Gastrocnemius medialis (tissue), 4 donors: Measurements from ENCODE around the gene CACTIN.

Experiments used
- POLR2A ChIP-seq, 2 donors: fragments of 450-650 bp; IDR thresholded peaks; one replicate each; pipeline ENCODE4 v1.6.1; 2017; ENCODE audit warnings: antibody characterized with exemption in 2 of 2, mild to moderate bottlenecking in 2 of 2, moderate library complexity in 2 of 2
- TF ChIP-seq, protein P1 (sequence below), 5 experiments: fragments of 450-650 bp in 3 of 5; fragments of 200-600 bp in 2 of 5; sonication (generic) in 2 of 5; IDR thresholded peaks in 4 of 5; conservative IDR thresholded peaks in 1 of 5; 1 replicate in 4 of 5; 2 replicates in 1 of 5; pipeline ENCODE4 v1.5.1; 2016 to 2019; ENCODE audit warnings: antibody characterized with exemption in 5 of 5, mild to moderate bottlenecking in 3 of 5, moderate library complexity in 3 of 5

DNA sequence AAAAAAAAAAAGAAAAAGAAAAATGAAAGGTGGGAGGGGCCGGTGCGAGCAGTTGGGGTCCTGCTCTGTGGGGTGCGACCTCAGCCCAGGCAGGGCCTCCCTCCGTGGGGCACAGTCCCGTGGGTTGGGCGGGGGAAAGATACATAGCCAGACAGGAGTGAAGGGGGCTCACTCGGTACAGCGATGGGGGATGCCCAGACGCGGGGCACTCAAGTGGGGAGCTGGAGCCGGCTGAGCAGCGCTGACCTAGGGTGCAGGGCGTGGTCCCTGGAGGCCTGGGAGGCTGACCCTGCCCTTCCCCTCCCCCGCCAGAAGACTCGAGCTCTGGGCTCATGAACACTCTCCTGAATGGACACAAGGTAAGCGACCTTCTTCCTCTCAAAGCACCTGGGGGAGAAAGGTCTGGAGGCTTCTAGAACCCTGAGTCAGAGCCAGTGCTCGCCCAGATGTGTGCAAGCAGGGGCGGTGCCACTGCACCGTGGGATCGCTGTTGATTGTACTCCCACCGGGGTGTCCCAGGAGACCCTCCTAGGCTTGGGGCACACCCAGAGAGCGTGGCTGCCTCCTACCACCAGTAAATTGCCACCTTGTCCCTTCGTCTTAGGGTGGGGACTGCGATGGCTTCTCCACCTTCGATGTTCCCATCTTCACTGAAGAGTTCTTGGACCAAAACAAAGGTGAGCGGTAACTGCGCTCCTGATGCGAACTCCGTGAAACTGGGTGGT lies 50.5 kb downstream of the CACTIN start:
- no peak for TF ChIP-seq POLR2A (IDR thresholded peaks at IDR 0.05)
- TF ChIP-seq, protein P1, sequence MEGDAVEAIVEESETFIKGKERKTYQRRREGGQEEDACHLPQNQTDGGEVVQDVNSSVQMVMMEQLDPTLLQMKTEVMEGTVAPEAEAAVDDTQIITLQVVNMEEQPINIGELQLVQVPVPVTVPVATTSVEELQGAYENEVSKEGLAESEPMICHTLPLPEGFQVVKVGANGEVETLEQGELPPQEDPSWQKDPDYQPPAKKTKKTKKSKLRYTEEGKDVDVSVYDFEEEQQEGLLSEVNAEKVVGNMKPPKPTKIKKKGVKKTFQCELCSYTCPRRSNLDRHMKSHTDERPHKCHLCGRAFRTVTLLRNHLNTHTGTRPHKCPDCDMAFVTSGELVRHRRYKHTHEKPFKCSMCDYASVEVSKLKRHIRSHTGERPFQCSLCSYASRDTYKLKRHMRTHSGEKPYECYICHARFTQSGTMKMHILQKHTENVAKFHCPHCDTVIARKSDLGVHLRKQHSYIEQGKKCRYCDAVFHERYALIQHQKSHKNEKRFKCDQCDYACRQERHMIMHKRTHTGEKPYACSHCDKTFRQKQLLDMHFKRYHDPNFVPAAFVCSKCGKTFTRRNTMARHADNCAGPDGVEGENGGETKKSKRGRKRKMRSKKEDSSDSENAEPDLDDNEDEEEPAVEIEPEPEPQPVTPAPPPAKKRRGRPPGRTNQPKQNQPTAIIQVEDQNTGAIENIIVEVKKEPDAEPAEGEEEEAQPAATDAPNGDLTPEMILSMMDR (IDR thresholded peaks at IDR 0.05 in 4 of 5, conservative IDR thresholded peaks at IDR 0.05 in 1 of 5), result no peak
